ENCODE results near the gene TCTN2.

TCTN2 gene

DNA sequence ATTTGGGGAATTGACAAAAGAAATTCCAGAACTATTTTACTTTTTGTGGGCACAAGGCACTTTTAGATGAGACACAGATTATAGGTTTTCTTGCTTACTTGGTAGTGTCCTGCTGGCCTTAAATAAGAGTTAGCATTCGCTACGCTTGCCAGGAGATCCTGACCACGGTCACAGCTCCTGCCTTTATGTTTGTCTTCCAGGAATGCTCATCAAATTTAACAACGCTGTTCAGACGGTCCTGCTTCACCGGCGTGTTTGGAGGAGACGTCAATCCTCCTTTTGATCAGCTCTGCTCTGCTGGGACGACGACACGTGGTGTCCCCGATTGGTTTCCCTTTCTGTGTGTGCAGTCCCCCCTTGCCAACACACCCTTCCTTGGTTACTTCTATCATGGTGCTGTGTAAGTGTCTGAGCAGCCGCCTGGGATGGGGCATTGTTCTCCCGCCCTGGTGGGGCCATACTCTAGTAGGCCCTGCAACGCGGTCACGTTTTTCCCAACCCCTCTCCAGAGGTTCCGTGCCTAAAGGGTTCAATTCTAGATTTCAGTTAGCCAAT is 15.8 kb downstream of the TCTN2 start:
- no peak for DNase-seq (ENCODE audit: low read depth)

DNA sequence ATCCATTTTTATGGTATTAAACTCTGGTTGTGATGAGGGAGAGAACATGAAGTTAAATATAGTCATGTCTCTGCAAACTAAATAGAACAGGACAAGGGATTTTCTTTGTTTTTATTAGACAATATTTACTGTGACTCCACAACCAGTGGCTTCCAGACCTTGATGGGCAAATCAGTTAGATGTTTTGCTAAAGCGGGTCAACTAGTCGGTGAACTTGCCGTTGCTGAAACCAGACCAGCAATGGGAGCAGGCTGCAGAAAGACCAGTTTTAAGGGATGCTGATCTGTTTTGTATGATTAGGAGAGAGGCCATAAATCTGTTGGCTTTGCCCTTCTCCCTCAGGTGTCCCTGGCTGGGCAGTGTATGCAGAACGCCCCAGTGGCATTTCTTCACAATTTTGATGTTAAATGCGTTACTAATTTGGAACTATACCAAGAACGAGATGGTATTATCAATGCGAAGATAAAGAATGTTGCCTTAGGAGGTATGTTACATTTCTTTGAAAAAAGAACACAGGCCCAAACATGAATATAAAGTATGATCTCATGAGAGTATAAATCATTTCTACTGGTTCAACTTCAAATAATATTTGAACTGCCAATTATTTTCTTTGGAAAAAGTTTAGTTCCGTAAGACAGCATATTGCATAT is 19.4 kb downstream of the TCTN2 start:
- no peak for DNase-seq (ENCODE audit: low read depth)

DNA sequence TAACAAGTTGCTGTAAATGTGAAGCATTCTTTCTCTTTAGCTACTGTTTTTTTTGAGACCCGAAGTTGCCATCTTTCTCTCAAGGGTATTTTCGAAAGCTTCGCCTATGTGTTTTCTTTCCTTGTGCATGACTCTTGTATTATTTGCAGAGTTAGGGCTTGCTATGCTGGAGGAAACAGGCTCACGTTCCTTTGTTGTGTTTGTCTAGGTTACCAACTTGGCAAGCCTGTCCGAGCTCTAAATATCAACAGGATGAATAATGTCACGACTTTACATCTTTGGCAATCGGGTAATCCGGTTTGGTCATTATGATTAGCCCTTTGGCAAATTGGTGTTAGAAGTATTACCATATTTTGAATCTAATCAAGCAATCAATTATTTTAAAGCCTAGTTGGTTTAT is 25.3 kb downstream of the TCTN2 start:
- DNase-seq (ENCODE audit: low read depth): no peak

DNA sequence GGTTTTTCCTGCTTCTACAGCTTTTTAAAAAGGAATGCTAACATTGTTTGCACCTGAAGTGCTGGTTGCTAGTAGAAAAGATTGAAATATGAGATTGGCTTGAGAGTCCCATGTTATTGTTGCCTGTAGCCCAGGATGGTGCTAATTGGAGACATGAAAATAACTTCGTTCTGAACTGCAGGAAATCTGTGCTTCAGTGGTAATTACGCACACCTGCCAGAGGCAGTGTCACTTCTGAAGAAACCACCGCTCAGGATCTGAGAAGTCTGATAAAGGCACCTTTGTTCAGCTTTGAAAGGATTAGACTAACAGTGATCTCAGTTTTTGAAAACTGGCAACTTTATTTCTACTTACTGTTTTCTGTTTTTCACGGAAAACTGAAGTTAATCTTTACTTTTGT is 25.7 kb downstream of the TCTN2 start:
- DNase-seq (ENCODE audit: low read depth): no peak

DNA sequence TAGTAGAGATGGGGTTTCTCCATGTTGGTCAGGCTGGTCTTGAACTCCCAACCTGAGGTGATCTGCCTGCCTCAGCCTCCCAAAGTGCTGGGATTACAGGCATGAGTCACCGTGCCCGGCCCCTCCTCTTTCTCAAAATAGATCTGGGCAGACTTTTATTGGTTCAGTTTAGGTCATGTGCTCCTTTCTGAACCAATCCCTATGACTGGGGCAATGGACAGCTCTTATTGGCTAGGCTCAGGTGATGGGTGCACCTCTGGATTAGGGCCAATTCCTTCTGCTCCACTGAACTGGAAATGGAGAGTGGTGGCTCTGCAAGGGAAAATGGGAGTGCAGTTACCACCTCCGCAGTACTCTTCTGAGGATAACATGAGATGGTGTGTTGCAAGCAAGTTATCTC is 35.0 kb downstream of the TCTN2 start:
- DNase-seq (ENCODE audit: low read depth): no peak

DNA sequence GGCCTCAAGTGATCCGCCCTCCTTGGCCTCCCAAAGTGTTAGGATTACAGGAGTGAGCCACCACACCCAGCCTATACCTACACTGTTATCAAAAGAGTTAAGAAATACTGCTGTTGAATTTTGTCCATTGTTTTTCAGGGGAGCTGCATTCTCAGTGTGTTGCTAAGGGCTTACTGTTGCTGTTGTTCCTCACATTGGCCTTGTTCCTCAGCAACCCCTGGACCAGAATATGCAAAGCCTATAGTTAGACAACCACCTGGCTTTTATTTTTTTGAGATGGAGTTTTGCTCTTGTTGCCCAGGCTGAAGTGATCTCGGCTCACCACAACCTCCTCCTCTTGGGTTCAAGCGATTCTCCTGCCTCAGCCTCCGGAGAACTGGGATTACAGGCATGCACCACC is 36.6 kb downstream of the TCTN2 start:
- no peak for DNase-seq (ENCODE audit: low read depth)

DNA sequence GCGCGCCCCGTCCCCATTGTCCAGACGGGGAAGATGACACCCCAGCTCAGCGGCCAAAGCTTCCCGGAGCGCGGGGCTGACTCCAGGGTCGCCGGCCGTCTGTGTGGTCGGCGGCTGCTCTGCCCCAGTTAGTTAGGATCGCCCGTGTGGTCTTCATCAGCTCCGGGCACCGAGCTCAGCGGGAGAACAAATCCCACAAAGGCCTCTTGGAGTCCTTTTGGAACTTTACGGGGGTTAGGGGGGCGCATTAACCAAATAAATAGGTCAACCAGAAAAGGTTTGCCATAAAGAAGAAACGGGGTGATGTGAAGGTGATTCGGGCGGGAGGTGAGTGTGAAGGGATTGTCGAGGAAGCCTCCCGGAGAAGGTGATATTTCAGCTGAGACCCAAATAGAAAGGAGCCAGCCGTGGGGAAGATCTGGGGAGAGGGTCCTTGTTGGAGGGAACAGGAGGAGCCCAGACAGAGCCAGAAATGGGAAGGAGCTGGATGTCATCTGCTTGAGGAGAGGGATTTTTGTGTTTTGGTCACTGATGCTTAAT is 41.9 kb downstream of the TCTN2 start:
- DNase-seq (ENCODE audit: low read depth): no peak

DNA sequence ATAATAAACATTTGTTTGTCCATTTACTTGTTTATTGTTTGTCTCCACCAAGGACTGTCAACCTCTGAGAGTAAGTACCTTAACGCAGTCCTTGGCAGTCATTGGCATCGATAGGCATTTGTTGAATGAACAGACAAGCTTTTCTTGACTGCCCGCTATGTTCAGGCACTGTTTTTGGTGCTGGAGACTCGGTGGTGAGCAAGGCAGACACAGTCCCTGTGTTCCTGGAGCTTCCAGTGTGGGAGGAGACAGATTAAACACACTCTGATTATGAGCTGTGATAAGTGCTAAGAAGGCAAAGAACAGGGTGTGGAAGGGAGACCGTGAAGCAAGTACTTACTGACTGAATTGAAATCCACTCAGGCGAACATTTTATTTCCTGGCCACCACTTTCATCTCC is 42.5 kb downstream of the TCTN2 start:
- DNase-seq (ENCODE audit: low read depth): no peak

DNA sequence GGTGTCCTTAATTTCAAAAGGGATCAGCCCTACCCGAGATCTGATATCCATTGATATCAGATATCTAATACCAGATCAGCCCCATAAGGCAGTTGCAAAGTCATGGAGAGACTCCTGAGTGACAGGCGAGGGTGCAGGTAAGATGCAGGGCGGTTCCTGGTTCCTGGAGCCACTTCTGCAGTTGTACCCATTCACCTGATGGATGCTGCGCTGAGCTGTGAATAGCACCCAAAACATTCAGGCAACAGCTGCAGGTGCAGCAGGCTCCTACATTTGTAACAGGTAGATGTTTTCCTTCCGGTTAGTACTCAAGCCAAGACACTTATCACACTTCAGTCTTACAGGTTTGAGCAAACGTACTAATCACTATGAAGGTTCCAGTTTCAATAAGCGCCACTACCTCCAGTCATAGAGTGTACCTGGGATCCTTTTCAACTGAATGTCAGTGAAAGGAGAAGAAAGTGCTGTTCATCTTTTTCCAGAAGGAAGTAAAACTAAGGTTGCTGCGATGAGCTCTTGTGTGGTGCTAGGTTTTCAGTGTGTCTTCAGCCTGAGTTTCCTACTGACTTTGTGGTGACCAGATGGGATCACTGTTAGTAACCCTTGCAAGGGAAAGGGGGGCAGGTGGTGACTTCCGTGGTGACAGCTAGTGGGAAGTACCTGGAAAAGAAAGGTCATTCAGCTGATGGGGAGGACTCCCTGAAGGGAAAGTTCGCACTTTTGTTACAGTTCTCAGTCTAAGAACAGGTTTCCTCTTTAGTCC is 43.1 kb downstream of the TCTN2 start:
- no peak for DNase-seq (ENCODE audit: low read depth)

DNA sequence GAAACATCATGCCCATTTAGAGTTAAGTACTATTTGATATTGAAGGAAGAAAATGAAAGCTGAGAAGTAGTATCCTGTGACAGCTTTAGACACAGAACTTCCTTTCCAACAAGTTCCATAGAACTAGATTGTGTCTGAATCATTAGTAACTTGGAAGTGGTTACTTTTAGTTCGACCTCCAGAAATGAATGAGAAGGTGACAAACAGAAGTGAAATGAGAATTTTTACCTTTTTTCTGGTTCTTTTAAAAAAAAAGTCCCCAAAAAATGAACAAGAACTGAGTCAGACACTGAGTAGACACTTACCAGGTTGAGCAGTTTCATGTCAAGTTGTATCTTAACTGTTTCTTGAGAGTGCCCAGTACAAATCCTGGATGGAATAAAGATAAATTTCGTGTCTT is 44.3 kb downstream of the TCTN2 start:
- DNase-seq (ENCODE audit: low read depth): no peak

DNA sequence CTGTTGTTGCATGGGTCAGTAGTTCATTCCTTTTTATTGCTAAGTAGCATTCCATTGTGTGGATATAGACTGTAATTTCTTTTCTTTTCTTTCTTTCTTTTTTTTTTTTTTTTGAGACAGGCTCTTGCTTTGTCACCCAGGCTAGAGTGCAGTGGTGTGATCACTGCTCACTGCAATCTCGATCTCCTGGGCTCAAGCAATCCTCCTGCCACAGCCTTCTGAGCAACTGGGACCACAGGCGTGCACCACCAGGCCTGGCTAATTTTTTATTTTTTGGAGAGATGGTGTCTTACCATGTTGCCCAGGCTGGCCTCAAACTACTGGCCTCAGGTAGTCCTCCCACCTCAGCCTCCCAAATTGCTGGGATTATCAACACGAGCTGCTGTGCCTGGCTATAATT is 46.4 kb downstream of the TCTN2 start:
- DNase-seq (ENCODE audit: low read depth): no peak

DNA sequence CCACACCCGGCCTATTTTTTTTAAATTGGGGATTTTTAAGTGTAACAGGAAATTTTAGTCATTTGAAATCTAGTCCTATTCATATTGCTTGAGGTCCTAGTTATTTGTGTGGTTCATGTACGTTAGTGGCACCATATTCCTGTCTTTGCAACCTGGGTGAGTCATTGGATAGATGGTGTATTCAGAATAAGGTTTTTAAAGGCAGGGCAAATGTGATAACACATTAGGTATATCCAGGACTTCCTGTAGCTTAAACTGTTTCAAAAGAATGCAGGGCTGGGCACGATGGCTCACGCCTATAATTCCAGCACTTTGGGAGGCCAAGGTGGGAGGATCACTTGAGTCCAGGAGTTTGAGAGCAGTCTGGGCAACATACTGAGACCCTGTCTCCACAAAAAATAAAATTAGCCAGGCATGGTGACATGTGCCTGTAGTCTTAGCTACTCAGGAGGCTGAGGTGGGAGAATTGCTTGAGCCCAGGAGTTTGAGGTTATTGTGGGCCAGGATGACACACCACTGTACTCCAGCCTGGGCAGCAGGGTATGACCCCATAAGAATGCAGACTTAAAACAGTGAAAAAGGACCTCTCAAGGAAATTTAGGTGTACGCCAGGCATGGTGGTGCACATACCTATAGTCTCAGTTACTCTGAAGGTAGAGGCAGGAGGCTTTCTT is 49.4 kb downstream of the TCTN2 start:
- DNase-seq (ENCODE audit: low read depth): no peak

DNA sequence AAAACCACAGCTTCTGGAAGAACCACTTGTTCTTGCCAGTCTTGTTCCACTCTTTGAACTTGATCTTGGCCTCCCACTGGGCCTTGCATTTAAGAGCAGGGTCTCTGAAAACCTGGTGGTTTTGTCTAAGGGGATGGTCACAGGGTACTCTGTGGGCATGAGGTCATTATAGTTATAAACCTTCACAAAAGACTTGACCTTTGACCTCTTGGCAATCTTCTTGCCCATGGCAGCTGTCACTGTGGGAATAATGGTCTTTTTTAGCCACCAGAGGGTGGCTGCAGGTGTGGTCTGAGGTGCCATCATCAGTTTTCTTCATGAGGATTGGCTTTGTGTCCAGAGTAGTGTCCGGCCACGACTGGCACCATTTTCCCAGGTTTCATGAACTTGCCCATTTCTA is 50.3 kb downstream of the TCTN2 start:
- no peak for DNase-seq (ENCODE audit: low read depth)

DNA sequence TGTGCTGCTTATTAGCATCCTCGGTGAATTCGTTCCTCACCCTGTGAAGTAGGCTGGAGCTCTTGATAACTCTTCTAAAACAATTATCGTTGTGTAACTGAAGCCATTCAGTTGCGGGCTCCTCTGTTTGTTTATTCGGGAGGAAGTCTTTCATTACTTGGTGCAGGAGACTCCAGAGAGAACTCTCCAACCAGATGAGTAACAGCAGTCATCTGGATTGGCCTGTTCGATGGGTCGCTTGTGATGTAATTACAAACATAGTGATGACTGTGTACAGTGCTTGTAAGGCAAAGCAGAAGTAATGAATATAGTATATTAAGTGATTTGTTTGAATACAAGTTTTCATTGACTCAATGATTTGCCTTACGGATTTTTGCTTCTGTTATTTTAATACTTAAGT is 52.1 kb downstream of the TCTN2 start:
- DNase-seq (ENCODE audit: low read depth): no peak

DNA sequence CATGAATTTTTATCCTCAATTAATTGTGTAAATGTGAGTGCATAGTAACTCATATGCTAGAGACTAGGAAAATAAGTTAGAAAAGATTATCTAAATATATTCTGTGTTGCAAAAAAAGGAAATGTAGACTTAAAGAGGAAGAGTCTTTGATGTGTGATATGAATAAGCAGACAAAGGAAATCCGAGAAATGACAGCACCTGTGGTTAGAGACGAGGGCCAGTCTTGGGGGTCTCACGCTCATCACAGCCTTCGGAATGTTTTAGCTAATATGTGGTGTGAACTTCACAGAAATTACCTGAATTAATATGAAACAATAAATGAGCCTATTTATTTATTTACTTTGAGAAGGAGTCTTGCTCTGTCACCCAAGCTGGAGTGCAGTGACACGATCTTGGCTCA is 52.9 kb downstream of the TCTN2 start:
- DNase-seq (ENCODE audit: low read depth): no peak

DNA sequence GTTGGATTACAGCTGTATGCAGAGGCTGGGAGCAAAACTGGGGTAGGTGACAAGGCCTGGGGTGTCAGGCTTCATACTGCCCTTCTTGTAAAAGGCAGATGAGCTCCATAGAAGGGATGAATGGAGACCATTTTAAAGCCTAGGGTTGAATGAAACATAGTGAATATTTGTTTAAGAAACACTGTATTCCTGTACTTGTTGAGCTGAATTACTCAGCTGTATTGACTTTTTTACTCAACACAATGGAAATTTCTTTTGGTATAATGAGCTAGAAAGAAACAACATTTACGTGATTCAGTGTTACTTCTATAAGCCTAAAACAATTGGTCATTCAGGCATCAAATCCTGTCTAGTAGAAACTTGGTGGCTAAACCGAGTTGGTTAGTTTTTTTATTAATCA is 55.3 kb downstream of the TCTN2 start:
- DNase-seq (ENCODE audit: low read depth): no peak

DNA sequence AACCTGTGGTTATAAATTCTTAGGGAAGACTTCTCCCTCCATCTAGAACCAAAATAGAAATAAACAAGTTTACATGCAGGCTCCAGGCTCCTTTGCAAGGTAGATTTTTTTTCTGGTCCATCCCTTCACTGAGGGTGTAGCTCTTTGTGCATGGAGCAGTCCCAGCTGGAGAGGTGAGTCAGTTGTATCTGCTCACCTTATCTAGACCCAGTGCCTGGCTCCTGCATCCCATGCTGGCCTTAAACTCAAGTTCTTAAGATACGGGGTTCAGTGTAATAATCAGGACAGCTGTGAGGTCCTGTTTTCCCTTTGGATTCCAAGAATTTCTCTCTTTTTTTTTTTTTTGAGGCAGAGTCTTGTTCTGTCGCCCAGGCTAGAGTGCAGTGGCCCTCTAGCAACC is 56.0 kb downstream of the TCTN2 start:
- no peak for DNase-seq (ENCODE audit: low read depth)

DNA sequence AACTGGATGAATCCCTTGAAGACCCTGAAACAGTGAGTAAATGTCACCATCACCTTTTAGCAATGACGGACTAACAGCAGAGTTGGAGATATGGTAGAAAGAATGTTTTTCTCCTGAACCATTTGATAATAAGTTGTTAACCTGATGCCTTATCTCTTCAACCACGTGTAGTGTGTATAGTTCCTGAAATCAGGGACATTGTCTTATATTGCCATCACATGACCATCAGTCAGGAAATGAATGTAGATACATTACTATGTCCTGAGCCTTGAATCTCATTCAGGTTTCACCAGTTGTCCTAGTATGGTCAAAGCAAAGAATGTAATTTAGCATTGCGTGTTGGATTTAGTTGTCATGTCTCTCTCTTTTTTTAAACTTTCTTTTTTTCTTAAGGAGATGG is 57.0 kb downstream of the TCTN2 start:
- no peak for DNase-seq (ENCODE audit: low read depth)

DNA sequence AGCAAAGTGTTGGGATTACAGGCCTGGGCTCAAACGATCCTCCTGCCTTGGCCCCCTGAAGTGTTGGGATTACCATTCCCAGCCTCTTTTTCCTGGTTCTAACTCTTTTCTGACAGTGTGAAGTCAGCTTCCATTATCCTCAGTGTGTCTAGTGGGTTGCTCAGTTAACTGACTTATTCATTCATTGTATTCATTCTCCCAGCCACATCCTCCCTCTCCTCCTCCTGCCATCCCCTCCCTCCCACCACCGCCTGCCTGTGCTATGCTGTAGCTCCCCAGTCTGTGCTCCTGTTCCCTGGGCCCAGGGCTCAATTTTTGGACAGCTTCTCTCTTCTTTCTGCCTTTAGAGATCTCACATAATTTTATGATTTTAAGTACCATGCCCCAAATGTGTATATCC is 60.7 kb downstream of the TCTN2 start:
- DNase-seq (ENCODE audit: low read depth): no peak

DNA sequence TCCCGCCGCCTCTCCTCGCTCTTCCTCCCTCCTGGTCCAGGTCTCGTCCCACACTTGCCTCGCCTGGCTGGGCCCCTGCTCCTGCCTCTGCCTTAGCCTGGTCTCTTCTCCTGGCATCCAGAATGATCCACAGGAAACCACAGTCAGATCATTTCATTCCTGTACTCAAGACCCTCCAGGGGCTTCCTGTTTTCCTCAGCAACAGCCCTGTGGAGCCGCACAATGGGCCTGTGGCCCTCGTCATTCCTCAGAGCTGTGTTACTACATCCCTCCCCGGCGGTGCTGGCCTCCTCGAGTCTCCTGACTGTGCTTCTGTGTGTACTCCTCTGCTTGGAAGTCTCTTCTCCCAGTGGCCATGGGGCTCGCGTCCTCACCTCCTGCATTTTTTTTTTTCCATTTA is 61.3 kb downstream of the TCTN2 start:
- DNase-seq (ENCODE audit: low read depth): no peak

DNA sequence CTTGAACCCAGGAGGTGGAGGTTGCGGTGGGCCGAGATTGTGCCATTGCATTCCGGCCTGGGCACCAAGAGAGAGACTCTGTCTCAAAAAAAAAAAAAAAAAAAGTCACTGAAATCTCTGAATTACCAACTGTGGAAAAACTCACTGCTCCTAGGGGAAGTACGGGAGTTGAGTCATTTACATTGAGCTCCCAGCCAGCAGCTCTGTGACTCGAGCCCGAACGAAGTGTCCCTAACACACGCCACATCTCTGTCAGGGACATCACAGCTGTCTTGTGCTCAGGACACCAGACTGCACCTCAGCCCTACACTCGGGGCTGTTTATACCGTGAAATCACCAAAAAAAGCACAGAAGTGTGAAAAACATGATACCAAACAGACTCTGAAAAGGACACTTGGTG is 62.3 kb downstream of the TCTN2 start:
- DNase-seq (ENCODE audit: low read depth): no peak

DNA sequence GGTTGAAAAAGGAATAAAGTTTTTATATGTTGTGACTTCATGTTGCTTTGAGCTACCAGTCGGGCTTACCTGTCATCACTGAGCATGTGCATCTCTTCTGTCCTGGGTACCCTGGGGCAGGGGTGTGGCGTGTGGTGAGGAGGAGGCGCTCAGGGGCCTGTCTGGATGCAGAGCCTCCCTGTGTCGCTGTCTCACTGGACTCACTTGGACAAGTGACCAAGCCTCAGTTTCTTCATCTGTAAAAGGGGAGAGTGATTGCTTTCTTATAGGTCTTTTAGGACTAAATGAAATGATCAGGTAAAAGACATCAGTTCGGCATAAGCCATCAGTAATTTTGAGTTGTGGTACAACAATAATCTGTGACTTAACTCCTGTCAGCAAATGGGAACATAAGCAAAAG is 63.4 kb downstream of the TCTN2 start:
- DNase-seq (ENCODE audit: low read depth): no peak

Data from stromal cell of bone marrow (primary cell).